ENCODE results near the gene C19orf25.

GRCh38 chr19:1432507-1432887 lies 46.5 kb downstream of the C19orf25 start:
- TF ChIP-seq, protein P1, sequence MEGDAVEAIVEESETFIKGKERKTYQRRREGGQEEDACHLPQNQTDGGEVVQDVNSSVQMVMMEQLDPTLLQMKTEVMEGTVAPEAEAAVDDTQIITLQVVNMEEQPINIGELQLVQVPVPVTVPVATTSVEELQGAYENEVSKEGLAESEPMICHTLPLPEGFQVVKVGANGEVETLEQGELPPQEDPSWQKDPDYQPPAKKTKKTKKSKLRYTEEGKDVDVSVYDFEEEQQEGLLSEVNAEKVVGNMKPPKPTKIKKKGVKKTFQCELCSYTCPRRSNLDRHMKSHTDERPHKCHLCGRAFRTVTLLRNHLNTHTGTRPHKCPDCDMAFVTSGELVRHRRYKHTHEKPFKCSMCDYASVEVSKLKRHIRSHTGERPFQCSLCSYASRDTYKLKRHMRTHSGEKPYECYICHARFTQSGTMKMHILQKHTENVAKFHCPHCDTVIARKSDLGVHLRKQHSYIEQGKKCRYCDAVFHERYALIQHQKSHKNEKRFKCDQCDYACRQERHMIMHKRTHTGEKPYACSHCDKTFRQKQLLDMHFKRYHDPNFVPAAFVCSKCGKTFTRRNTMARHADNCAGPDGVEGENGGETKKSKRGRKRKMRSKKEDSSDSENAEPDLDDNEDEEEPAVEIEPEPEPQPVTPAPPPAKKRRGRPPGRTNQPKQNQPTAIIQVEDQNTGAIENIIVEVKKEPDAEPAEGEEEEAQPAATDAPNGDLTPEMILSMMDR (IDR thresholded peaks at IDR 0.05) = no peak
- TF ChIP-seq POLR2A (IDR thresholded peaks at IDR 0.05) = no peak

Data from prostate gland (tissue), 2 donors.